SK-N-SH treated with all-trans-retinoic acid at 6 μM for 48 hours (cell line): ENCODE data around the gene SSR2.

Experiments used
- ATAC-seq: fragments of 200-7000 bp; cut with Tn5 transposase; 3 replicates; pipeline ENCODE4 v1.9.1; 2020; ENCODE audit warnings: mild to moderate bottlenecking, moderate library complexity
- ARNTL ChIP-seq: fragments of 450-650 bp; formaldehyde crosslinking; IDR thresholded peaks from 2 replicates; pipeline ENCODE4 v1.5.0; 2020; ENCODE audit warnings: low read depth, mild to moderate bottlenecking, moderate library complexity, borderline replicate concordance
- BACH2 ChIP-seq: fragments of 250-450 bp; sonication (Bioruptor Pico); IDR thresholded peaks from 2 replicates; pipeline ENCODE4 v1.9.0; 2021; ENCODE audit warnings: mild to moderate bottlenecking, borderline replicate concordance
- CREB5 ChIP-seq: fragments of 250-450 bp; sonication (Bioruptor Pico); IDR thresholded peaks from 2 replicates; pipeline ENCODE4 v1.5.1; 2020; ENCODE audit warnings: low read depth, mild to moderate bottlenecking, moderate library complexity
- CSDC2 ChIP-seq: fragments of 250-450 bp; sonication (Bioruptor Pico); IDR thresholded peaks from 2 replicates; pipeline ENCODE4 v1.5.0; 2020; ENCODE audit warnings: mild to moderate bottlenecking, moderate library complexity
- ESRRG ChIP-seq: fragments of 250-450 bp; sonication (Bioruptor Pico); IDR thresholded peaks from 2 replicates; pipeline ENCODE4 v1.6.1; 2021; ENCODE audit warnings: mild to moderate bottlenecking
- GLIS3 ChIP-seq: fragments of 250-450 bp; sonication (Bioruptor Pico); IDR thresholded peaks from 2 replicates; pipeline ENCODE4 v1.5.0; 2020; ENCODE audit warnings: mild to moderate bottlenecking, moderate library complexity
- ISL1 ChIP-seq: fragments of 250-450 bp; sonication (Bioruptor Pico); IDR thresholded peaks from 2 replicates; pipeline ENCODE4 v2.1.2; 2022; ENCODE audit warnings: mild to moderate bottlenecking, moderate library complexity
- OSR1 ChIP-seq: fragments of 250-450 bp; sonication (Bioruptor Pico); IDR thresholded peaks from 2 replicates; pipeline ENCODE4 v1.8.0; 2022; ENCODE audit warnings: moderate library complexity, mild to moderate bottlenecking, inconsistent platforms
- PATZ1 ChIP-seq: fragments of 250-450 bp; sonication (Bioruptor Pico); IDR thresholded peaks from 2 replicates; pipeline ENCODE4 v1.8.0; 2020; ENCODE audit warnings: mild to moderate bottlenecking, moderate library complexity, borderline replicate concordance
- POU6F1 ChIP-seq: fragments of 250-450 bp; sonication (Bioruptor Pico); IDR thresholded peaks from 2 replicates; pipeline ENCODE4 v1.8.0; 2021; ENCODE audit warnings: low read depth, mild to moderate bottlenecking, moderate library complexity, borderline replicate concordance
- PPARA ChIP-seq: fragments of 250-450 bp; sonication (Bioruptor Pico); IDR thresholded peaks from 2 replicates; pipeline ENCODE4 v1.5.0; 2020; ENCODE audit warnings: mild to moderate bottlenecking, borderline replicate concordance
- RARB ChIP-seq: fragments of 250-450 bp; sonication (Bioruptor Pico); IDR thresholded peaks from 2 replicates; pipeline ENCODE4 v1.8.0; 2021; ENCODE audit warnings: mild to moderate bottlenecking, moderate library complexity
- SNAI2 ChIP-seq: fragments of 250-450 bp; sonication (Bioruptor Pico); IDR thresholded peaks from 2 replicates; pipeline ENCODE4 v1.5.0; 2020; ENCODE audit warnings: mild to moderate bottlenecking, moderate library complexity
- TCF4 ChIP-seq: fragments of 250-450 bp; sonication (Bioruptor Pico); IDR thresholded peaks from 2 replicates; pipeline ENCODE4 v1.8.0; 2021; ENCODE audit warnings: mild to moderate bottlenecking, moderate library complexity, borderline replicate concordance
- TOX ChIP-seq: fragments of 250-450 bp; sonication (Bioruptor Pico); IDR thresholded peaks from 2 replicates; pipeline ENCODE4 v1.8.0; 2021; ENCODE audit warnings: mild to moderate bottlenecking, moderate library complexity, borderline replicate concordance
- ZC3H10 ChIP-seq: fragments of 250-450 bp; sonication (Bioruptor Pico); IDR thresholded peaks from 2 replicates; pipeline ENCODE4 v1.5.1; 2021; ENCODE audit warnings: mild to moderate bottlenecking, moderate library complexity
- ZFP3 ChIP-seq: fragments of 250-450 bp; sonication (Bioruptor Pico); IDR thresholded peaks from 2 replicates; pipeline ENCODE4 v1.5.0; 2020; ENCODE audit warnings: mild to moderate bottlenecking, moderate library complexity
- ZFP30 ChIP-seq: fragments of 450-650 bp; formaldehyde crosslinking; IDR thresholded peaks from 2 replicates; pipeline ENCODE4 v1.5.0; 2022; ENCODE audit warnings: mild to moderate bottlenecking, moderate library complexity
- ZNF565 ChIP-seq: fragments of 450-650 bp; formaldehyde crosslinking; conservative IDR thresholded peaks from 2 replicates; pipeline ENCODE4 v1.5.0; 2020; ENCODE audit warnings: low read depth, mild to moderate bottlenecking, moderate library complexity
- ZNF70 ChIP-seq: fragments of 450-650 bp; formaldehyde crosslinking; IDR thresholded peaks from 2 replicates; pipeline ENCODE4 v1.5.0; 2020; ENCODE audit warnings: mild to moderate bottlenecking, moderate library complexity
- ZNF8 ChIP-seq: fragments of 450-650 bp; formaldehyde crosslinking; IDR thresholded peaks from 2 replicates; pipeline ENCODE4 v1.5.0; 2020; ENCODE audit warnings: mild to moderate bottlenecking, moderate library complexity

The SSR2 gene

DNA sequence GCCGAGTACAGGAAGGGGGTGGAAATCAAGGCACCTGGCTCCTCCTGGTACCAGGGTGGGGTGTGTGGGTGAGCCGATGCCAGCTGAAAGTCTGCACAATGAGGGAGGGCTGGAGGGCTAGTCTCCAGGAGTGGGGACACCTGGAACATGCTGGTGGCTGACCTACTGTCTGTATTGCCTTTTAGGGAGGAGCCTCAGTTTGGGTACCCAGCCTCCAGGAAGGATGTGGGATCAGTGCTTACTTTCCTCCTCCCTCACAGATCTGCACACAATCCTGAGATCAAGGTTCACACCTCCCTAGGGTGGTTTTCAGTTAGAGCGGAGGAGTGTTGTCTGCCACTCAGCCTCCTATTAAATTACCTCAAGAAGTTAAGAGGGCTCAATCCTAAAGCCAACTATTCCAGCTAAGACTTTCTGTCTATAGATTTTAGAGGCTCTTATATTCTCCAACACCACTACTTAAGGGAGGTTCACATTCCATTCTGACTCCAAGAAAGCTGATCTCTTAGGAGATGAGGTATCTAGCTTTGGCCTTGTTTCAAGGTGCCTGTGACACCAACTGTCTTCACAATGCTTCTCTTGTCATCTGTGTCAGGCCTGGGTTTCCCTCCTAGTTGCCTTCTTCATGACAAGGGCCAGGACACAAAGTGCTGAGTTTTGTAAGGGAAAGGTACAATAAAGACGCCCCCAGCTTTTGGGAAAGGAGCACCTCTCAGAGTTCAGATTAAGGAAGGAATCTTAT is 15.7 kb downstream of the SSR2 start:
- TF ChIP-seq ZNF565 (no peak), PATZ1 (no peak), ZC3H10 (CRISPR knock-in tag) (no peak), TCF4 (CRISPR knock-in tag) (no peak), ZFP30 (CRISPR knock-in tag) (no peak), ARNTL (CRISPR knock-in tag) (no peak), SNAI2 (CRISPR knock-in tag) (no peak), ZFP3 (CRISPR knock-in tag) (no peak), ESRRG (CRISPR knock-in tag) (no peak), CSDC2 (CRISPR knock-in tag) (no peak)
- TF ChIP-seq, all 23 proteins: peak for 0
- ATAC-seq, result peak; percentile 32

- no peak for TF ChIP-seq BACH2 (CRISPR knock-in tag)
- no peak for TF ChIP-seq ZNF70 (CRISPR knock-in tag)
- no peak for TF ChIP-seq ZNF565
- no peak for TF ChIP-seq ZFP3 (CRISPR knock-in tag)
- TF ChIP-seq RARB (CRISPR knock-in tag), result no peak
- TF ChIP-seq ZFP30 (CRISPR knock-in tag), result no peak
- ATAC-seq, result no peak
Measured at GRCh38 chr1:156003923-156004188, 16.9 kb downstream of the SSR2 start.

DNA sequence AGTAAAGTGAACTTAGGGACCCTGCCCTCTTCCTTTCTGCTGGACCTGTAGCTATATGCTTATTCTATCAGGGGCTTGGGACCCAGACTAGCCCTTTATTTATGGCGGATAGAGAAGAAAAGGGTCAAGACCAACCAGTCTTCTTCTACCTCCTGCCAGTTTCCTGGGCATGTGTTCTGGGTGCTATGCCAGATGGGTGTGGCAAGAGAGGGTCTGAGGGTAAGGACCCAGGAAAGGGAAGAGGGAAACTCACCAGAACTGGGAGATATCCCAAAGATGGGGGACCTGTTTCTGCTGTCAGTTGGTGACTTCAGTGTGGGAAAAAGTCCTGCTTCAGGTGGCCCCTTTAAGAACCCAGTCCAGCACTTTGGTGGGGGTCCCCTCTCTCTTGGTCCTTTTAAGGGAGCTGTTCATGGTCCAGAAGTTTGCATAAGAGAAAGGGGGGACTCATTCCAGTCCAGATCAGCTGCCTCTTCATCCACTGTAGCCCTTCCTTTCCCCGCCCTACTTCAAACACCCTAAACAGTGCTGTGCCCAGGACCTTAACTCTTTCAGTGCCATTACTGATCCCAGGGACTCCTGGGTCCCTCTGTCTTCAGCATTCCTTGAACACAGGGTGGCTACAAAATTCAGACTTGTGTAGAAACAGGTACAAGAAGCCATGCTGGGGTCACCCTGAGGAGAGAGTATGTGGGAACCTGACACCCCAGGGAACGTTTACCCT is 18.4 kb downstream of the SSR2 start:
- no peak for ATAC-seq
- TF ChIP-seq ARNTL (CRISPR knock-in tag) (no peak), ZFP30 (CRISPR knock-in tag) (no peak), RARB (CRISPR knock-in tag) (no peak), ZNF8 (CRISPR knock-in tag) (no peak), TOX (CRISPR knock-in tag) (no peak), TCF4 (CRISPR knock-in tag) (no peak)

- ATAC-seq, result peak; percentile 32
- no peak for TF ChIP-seq CSDC2 (CRISPR knock-in tag)
- TF ChIP-seq ZNF565, result no peak
- TF ChIP-seq SNAI2 (CRISPR knock-in tag), result no peak
- no peak for TF ChIP-seq ZC3H10 (CRISPR knock-in tag)
- TF ChIP-seq ZFP3 (CRISPR knock-in tag), result no peak
- TF ChIP-seq ARNTL (CRISPR knock-in tag), result no peak
- no peak for TF ChIP-seq ZFP30 (CRISPR knock-in tag)
- TF ChIP-seq, all 23 proteins: peak for 0
Measured at GRCh38 chr1:156001662-156002171, 19.0 kb downstream of the SSR2 start.

DNA sequence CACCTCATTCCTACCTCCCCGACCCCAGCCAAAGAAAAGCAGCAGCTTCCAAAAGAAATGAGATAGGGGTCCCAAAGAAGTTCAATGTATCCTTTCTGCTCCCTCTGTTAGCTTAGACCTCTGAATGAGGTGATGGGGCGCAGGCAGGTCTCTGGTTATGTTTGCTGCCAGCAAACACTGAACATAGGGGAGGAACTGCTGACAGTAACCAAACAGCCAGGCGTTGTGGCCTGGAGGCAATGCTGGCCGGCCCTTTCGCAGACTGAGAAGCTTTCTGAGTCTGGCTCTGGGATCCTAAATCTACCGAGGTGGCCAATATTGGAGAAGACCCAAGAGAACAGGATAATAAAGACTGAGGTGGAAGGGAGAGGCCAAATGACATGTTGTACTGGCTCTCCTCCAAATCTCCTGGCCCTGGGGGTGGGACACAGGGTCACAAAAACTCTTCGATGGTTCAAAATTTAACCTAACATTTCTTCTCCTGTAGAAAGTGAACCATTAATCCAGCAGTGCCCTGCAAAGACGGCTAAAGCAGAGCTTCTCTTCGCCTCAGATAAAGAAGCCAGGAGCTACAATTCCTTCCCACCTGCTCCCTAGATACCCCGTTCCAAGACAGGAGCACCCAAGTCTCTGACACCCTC is 19.6 kb downstream of the SSR2 start:
- ATAC-seq, result no peak
- no peak for TF ChIP-seq POU6F1 (CRISPR knock-in tag)
- no peak for TF ChIP-seq ZNF8 (CRISPR knock-in tag)
- no peak for TF ChIP-seq CSDC2 (CRISPR knock-in tag)
- TF ChIP-seq CREB5 (CRISPR knock-in tag), result no peak

GRCh38 chr1:155999964-156000363 is 20.8 kb downstream of the SSR2 start:
- ATAC-seq, result no peak
- TF ChIP-seq PPARA (CRISPR knock-in tag) (no peak), SNAI2 (CRISPR knock-in tag) (no peak), ISL1 (no peak), TCF4 (CRISPR knock-in tag) (no peak), CREB5 (CRISPR knock-in tag) (no peak), OSR1 (CRISPR knock-in tag) (no peak), RARB (CRISPR knock-in tag) (no peak), ESRRG (CRISPR knock-in tag) (no peak), BACH2 (CRISPR knock-in tag) (no peak), GLIS3 (no peak), TOX (CRISPR knock-in tag) (no peak)
